ENCODE data around the gene PDZD7. TPM values are rescaled to one million over a fixed set of nuclear protein-coding genes. Genes with fewer than 3 reads are reported as not detected.
A peak's percentile ranks its signal among the peaks of the same experiment; 100 is the strongest.

PDZD7 gene
- total and polyA plus RNA-seq, 2 of the 8 experiments (the other 6 are each of a cell fraction or from before 2014, with no cell fraction given), result 0.88 to 1.6 TPM

- no peak for TF ChIP-seq SRF (IDR thresholded peaks at IDR 0.05; ENCODE audit: low read depth, low read length)
- TF ChIP-seq E2F6 (IDR thresholded peaks at IDR 0.05), result peak; percentile 60
- no peak for TF ChIP-seq EZH2 (IDR thresholded peaks at IDR 0.05; ENCODE audit: low read depth, low read length, severe bottlenecking)
- peak; percentile 73 for TF ChIP-seq CTBP2 (IDR thresholded peaks at IDR 0.05; ENCODE audit: borderline replicate concordance, insufficient read depth, insufficient read length, low read length)
- TF ChIP-seq EP300 (IDR thresholded peaks at IDR 0.05; ENCODE audit: borderline replicate concordance in 1 of 2, low read depth in 2 of 2, low read length in 2 of 2), result no peak
- no peak for TF ChIP-seq HDAC6 (IDR thresholded peaks at IDR 0.05; ENCODE audit: low read depth, low read length)
- TF ChIP-seq SIX5 (IDR thresholded peaks at IDR 0.05; ENCODE audit: low read depth, low read length), result no peak
- no peak for TF ChIP-seq CTCF (IDR thresholded peaks at IDR 0.05; ENCODE audit: control extremely low read depth in 1 of 3, insufficient read depth in 1 of 3, low read depth in 1 of 3, low read length in 3 of 3)
- peak; percentile 72 for TF ChIP-seq KDM4A (IDR thresholded peaks at IDR 0.05; ENCODE audit: low read depth, low read length, severe bottlenecking)
- TF ChIP-seq CBX5 (IDR thresholded peaks at IDR 0.05; ENCODE audit: low read depth, low read length), result no peak
- no peak for TF ChIP-seq JUN (IDR thresholded peaks at IDR 0.05; ENCODE audit: low read depth, low read length)
- TF ChIP-seq TAF1 (IDR thresholded peaks at IDR 0.05; ENCODE audit: low read depth, low read length), result no peak; the same call in 1 of the 2 replicates
- peak; percentile 56; the same call in 1 of the 2 replicates for TF ChIP-seq SP1 (IDR thresholded peaks at IDR 0.05; ENCODE audit: low read depth, low read length)
- TF ChIP-seq SIN3A (conservative IDR thresholded peaks at IDR 0.05 in 1 of 2, IDR thresholded peaks at IDR 0.05 in 1 of 2; ENCODE audit: low read depth in 1 of 2, low read length in 2 of 2), result no peak
- no peak for TF ChIP-seq TBP (IDR thresholded peaks at IDR 0.05; ENCODE audit: low read depth, low read length)
- TF ChIP-seq SP4 (IDR thresholded peaks at IDR 0.05; ENCODE audit: low read length), result 0 out of 2 replicates have a peak, but pooled peaks have one; percentile 61
- TF ChIP-seq RFX5 (IDR thresholded peaks at IDR 0.05; ENCODE audit: borderline replicate concordance, low read depth, low read length), result no peak
- TF ChIP-seq RBBP5 (IDR thresholded peaks at IDR 0.05; ENCODE audit: borderline replicate concordance, low read depth, low read length), result peak; percentile 82
- TF ChIP-seq CEBPB (IDR thresholded peaks at IDR 0.05; ENCODE audit: low read depth, low read length), result no peak
- TF ChIP-seq YY1 (IDR thresholded peaks at IDR 0.05; ENCODE audit: low read depth, low read length), result no peak
- no peak for TF ChIP-seq CHD2 (IDR thresholded peaks at IDR 0.05; ENCODE audit: low read length)
These were observed 30.2 kb upstream of the PDZD7 start (continued) for GRCh38 chr10:101060951-101061623.

Measured in H1 (cell line).